Testis (tissue), 3 donors: ENCODE data around the gene VCP. TPM values are rescaled to one million over a fixed set of nuclear protein-coding genes. Genes with fewer than 3 reads are reported as not detected.

Experiments used
- DNase-seq: peaks from one replicate; pipeline ENCODE4 v3.0.0-alpha.2; 2019
- H3K27ac ChIP-seq, 2 donors: fragments of 200-600 bp; sonication (generic); one replicate each; pipeline ENCODE4 v1.5.1; 2019
- H3K27me3 ChIP-seq: fragments of 200-600 bp; sonication (generic); one replicate; pipeline ENCODE4 v1.5.1; 2019
- H3K36me3 ChIP-seq: fragments of 200-600 bp; sonication (generic); one replicate; pipeline ENCODE4 v1.5.1; 2017; ENCODE audit warnings: low read depth; ENCODE audit errors: missing control alignments
- H3K4me1 ChIP-seq: fragments of 200-600 bp; sonication (generic); one replicate; pipeline ENCODE4 v1.5.1; 2019
- H3K4me3 ChIP-seq, 2 donors: fragments of 200-600 bp; sonication (generic); one replicate each; pipeline ENCODE4 v1.5.1; 2017 to 2019
- H3K9me3 ChIP-seq: fragments of 200-600 bp; sonication (generic); one replicate; pipeline ENCODE4 v1.5.1; 2017
- POLR2A ChIP-seq: fragments of 450-650 bp; IDR thresholded peaks from one replicate; pipeline ENCODE4 v1.6.1; 2017; ENCODE audit warnings: antibody characterized with exemption, mild to moderate bottlenecking, moderate library complexity
- WGBS, 2 donors: methylation state at CpG; one replicate each; pipeline ENCODE4 v1.1.5; 2018; 5-methylcytosine and 5-hydroxymethylcytosine counted together
- intact Hi-C: fragments of 100-400 bp; cut with DNase I; formaldehyde crosslinking; loops from one replicate; pipeline ENCODE4 v1.15.1; 2023; ENCODE audit warnings: low total_unique reads
- polyA plus RNA-seq: library from polyadenylated mRNA; stranded (reverse); fragments of 350-450 nt; fragmentation: Illumina TruSeq; extraction: RNeasy Lipid Tissue Mini Kit (QIAGEN cat#74804); gene quantifications from one replicate; pipeline ENCODE4 v1.2.3, GENCODE V29; 2014; ENCODE audit warnings: low read depth, low replicate concordance; ENCODE audit not compliant: insufficient read depth
- total RNA-seq, 2 donors: library from RNA; depleted of rRNA; stranded (reverse); fragments of >200 nt; gene quantifications; one replicate each; pipeline ENCODE4 v1.2.3, GENCODE V29; 2016
- TF ChIP-seq, protein P1 (sequence below), 3 experiments: fragments of 450-650 bp in 2 of 3; fragments of 200-600 bp in 1 of 3; sonication (generic) in 1 of 3; IDR thresholded peaks; one replicate each; pipeline ENCODE4 v1.5.1; 2016 to 2019; ENCODE audit warnings: antibody characterized with exemption in 3 of 3, mild to moderate bottlenecking in 2 of 3, moderate library complexity in 1 of 3

The VCP gene
- total and polyA plus RNA-seq, 3 donors from 2014 or later = 171 to 229 (median 186) TPM

- 94 to 98% methylated on average over 2 of the region's 2 CpGs for WGBS, 2 donors
- Histone ChIP-seq H3K4me1 (no peaks in the 10 kb centered on the region), H3K36me3 (no peaks in the 10 kb centered on the region), H3K27me3 (no peaks in the 10 kb centered on the region), H3K4me3 (no peak overlapping the region), H3K9me3 (no peaks in the 10 kb centered on the region), H3K27ac (no peak overlapping the region)
- TF ChIP-seq, protein P1, sequence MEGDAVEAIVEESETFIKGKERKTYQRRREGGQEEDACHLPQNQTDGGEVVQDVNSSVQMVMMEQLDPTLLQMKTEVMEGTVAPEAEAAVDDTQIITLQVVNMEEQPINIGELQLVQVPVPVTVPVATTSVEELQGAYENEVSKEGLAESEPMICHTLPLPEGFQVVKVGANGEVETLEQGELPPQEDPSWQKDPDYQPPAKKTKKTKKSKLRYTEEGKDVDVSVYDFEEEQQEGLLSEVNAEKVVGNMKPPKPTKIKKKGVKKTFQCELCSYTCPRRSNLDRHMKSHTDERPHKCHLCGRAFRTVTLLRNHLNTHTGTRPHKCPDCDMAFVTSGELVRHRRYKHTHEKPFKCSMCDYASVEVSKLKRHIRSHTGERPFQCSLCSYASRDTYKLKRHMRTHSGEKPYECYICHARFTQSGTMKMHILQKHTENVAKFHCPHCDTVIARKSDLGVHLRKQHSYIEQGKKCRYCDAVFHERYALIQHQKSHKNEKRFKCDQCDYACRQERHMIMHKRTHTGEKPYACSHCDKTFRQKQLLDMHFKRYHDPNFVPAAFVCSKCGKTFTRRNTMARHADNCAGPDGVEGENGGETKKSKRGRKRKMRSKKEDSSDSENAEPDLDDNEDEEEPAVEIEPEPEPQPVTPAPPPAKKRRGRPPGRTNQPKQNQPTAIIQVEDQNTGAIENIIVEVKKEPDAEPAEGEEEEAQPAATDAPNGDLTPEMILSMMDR (IDR thresholded peaks at IDR 0.05) = no peak
- TF ChIP-seq POLR2A = no peak
- DNase-seq = no peak
- intact Hi-C loops = no loop called here
Observed at GRCh38 chr9:35089434-35089833, 17.0 kb upstream of the VCP start.

DNA sequence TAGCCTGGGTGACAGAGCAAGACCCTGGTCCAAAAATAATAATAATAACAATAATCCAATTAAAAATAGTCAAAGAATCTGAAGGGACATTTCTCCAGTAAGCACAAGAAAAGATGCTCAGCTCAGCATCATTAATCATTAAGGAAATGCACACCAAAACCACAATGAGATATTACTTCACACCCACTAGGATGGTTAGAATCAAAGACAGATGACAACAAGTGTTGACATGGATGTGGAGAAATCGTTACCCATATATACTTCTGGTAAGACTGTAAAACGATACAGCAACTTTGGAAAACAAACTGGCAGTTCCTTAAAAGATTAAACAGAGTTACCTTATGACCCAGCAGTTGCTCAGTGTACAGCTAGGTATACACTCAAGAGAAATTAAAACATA is 12.7 kb upstream of the VCP start:
- Histone ChIP-seq H3K36me3 (no peaks in the 10 kb centered on the region), H3K27me3 (no peaks in the 10 kb centered on the region), H3K9me3 (no peaks in the 10 kb centered on the region), H3K4me1 (no peaks in the 10 kb centered on the region), H3K4me3 (no peak overlapping the region), H3K27ac (no peak overlapping the region)
- 90% methylated on average over 2 of the region's 2 CpGs for WGBS, 2 donors
- TF ChIP-seq, protein P1 (IDR thresholded peaks at IDR 0.05) = no peak
- no peak for TF ChIP-seq POLR2A
- intact Hi-C loops = no loop called here
- DNase-seq = no peak

- peak; percentile 94 for DNase-seq
- TF ChIP-seq, protein P1 (IDR thresholded peaks at IDR 0.05) = no peak
- peak; percentile 2 for TF ChIP-seq POLR2A
- Histone ChIP-seq H3K9me3 (no peaks in the 10 kb centered on the region), H3K36me3 (no peaks in the 10 kb centered on the region), H3K4me1 (peaks cover 5% of the 10 kb centered on the region), H3K27me3 (no peaks in the 10 kb centered on the region), H3K27ac (peak within 1 kb of the TSS; percentile 83 to 85), H3K4me3 (peak within 1 kb of the TSS; percentile 71 to 75)
- intact Hi-C loops = no loop called here
- 0% methylated on average over 26 to 67 of the region's 67 CpGs for WGBS, 2 donors
Observed at GRCh38 chr9:35079426-35080341, 7.3 kb upstream of the VCP start, which contains the start of gene FANCG. Gene FANCG (minus strand): TSS chr9:35079942. CDS start chr9:35079524, 418 bp downstream.

GRCh38 chr9:35079041-35079425 is 6.6 kb upstream of the VCP start:
- WGBS, 2 donors = 2 to 8% methylated on average over 7 to 9 of the region's 10 CpGs
- no peak for DNase-seq
- TF ChIP-seq, protein P1 (IDR thresholded peaks at IDR 0.05) = no peak
- no peak for TF ChIP-seq POLR2A
- no peaks in the 10 kb centered on the region for H3K9me3 ChIP-seq
- H3K27ac ChIP-seq = peak overlapping the region in 1 of 2 donors; percentile 85
- H3K27me3 ChIP-seq = no peaks in the 10 kb centered on the region
- H3K4me3 ChIP-seq = peak overlapping the region; percentile 71 to 75
- H3K36me3 ChIP-seq = no peaks in the 10 kb centered on the region
- intact Hi-C loops = no loop called here
- peaks cover 5% of the 10 kb centered on the region for H3K4me1 ChIP-seq
